HS-27A (cell line): ENCODE results near the gene MYD88.

ENCODE experiments used
- DNase-seq: peaks from one replicate; pipeline ENCODE4 v3.0.0-alpha.2; 2012; ENCODE audit warnings: low read depth, missing footprints

MYD88 gene

DNA sequence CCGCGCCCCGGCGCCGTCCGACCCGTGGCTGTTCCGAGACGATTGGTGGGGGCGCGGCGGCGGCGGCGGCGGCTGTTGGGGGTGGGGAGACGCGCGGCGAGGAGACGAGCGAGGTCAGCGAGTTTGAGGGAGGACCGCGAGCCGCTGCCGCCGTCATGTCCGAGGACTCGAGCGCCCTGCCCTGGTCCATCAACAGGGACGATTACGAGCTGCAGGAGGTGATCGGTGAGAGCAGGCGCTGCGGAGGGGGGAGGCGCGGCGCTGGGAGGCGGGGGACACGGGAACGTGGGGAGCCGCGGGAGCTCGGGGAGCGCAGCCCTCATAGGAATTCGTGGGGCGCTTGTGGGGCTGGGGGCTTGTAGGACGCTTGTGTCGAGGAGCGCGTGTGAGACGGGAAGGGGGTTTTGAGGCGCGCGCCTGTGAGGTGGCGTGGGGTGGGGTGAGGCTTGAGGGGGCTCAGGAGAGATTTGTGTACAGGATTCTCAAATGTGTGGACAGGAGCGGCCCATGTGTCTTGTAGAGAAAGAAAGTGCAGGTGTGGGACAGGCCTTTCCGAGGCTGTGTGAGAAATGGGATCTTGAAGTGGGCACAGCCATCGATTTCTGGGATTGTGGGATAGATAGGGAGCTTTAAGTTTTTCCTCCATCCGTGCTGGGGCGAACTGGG is 27.4 kb downstream of the MYD88 start:
- DNase-seq = peak; percentile 19

DNA sequence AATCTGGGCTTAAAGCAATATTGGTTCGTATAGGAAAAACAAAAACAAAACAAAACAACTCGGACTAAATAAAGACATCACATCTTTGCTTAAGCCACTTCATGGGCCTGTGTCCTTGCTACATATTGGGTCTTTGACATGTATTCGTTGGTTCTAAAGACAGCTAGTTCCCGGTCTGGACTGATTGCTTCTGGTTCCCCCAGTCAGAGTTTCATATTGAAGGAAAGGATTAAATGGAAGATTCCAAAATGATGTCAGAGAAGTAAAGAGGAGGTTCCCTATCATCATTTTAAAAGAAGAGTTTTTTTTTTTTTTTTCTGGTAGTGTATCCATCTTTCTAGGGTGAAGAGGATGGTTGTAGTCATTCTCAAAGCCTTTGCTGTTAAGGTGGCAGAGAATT is 29.1 kb downstream of the MYD88 start:
- no peak for DNase-seq

DNA sequence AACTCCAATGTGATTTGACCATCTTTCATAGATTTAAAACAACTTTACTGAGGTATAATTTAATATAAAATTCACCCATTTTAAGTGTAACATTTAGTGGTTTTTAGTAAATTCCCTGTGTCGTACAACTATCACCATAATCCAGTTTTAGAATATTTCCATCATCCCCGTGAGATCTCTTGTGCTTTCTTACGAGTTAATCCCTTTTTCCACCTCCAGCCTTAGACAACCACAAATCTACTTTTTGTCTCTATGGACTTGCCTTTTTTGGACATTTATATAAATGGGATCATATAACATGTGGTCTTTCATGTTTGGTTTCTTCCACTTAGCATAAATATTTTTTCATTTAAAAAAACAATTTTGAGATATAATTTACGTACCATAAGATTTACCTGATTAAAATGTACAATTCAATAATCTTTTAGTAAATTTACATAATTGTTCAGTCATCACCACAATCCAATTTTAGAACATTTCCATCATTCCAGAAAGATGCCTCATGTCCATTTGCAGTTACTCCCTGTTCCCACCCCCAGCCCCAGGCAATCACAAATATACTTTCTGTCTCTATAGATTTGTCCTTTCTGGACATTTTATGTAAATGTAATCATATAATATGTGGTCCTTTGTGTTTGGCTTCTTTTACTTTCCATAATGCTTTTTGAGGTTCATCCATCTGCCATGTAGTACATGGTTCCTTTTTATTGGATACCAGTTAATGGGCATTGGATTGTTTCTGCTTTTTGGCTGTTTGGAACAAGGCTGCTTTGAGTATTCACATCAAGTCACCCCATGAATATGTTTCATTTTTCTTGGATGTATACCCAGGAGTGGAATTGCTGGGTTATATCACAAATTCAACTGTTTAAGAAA is 29.9 kb downstream of the MYD88 start:
- DNase-seq = peak; percentile 72

DNA sequence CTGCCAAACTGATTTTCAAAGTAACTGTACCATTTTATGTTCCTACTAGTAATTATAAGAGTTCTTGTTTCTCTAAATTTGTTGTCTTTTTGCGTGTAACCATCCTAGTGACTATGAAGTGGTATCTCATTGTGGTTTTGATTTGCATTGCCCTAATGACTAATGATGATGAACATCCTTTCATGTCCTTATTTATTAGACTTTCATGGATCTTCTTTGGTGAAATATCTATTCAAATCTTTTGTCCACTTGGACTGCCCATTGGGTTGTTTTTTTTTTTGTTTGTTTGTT is 30.5 kb downstream of the MYD88 start:
- no peak for DNase-seq

DNA sequence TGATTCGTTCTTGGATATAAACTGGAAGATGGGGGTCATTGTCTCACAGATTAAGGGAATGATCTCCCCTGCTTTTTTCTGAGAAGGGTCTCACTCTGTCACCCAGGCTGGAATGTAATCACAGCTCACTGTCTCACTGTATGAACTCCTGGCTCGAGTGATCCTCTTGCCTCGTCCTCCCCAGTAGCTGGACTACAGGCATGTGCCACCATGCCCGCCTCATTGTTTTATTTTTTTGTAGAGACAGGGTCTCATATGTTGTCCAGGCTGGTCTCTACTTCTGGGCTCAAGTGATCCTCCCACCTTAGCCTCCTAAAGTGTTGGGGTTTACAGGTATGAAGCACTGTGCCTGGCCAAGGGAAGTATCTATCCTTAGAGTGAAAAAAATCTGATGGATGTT is 32.3 kb downstream of the MYD88 start:
- no peak for DNase-seq

DNA sequence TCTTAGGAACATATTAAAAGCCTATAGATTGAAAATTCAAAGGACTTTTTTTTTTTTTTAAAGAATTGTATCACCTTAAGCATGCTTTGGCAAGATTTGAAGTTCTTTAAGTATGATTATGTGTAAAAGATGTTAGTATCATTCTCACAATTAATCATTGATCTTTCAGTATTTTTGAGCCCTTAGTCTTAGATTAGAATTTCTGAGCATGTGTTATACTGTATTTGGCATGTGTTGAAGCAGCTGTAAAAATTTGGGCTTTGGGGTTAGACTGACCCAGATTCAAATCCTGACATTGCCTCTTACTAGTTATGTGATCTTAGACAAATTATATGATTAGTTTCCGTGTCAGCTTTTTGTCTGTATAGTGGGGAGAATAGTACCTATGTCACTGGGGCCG is 33.2 kb downstream of the MYD88 start:
- no peak for DNase-seq

DNA sequence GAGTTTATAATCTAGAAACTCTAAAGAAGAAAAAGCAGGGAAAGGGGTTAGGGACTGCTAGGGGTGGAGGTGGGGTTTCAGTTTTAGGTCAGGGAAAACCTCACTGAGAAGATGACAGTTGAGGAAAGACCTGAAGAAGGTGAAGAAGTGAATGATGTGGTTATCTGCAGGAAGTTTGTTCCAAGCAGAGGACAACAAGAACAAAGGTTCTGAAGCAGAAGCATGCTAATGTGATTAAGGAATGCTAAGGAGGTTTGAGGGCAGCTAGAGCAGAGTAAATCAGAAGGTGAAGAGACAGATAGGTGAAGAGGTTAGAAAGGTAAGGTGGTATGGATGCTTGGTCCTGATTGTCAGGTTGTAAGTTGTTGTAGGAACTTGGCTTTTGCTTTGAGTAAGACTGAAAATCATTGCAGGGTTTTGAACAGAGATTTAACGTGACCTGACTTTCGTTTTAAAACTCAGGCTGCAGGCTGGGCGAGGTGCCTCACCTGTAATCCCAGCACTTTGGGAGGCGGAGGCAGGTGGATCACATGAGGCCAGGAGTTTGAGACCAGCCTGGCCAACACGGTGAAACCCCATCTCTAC is 35.5 kb downstream of the MYD88 start:
- DNase-seq = no peak

DNA sequence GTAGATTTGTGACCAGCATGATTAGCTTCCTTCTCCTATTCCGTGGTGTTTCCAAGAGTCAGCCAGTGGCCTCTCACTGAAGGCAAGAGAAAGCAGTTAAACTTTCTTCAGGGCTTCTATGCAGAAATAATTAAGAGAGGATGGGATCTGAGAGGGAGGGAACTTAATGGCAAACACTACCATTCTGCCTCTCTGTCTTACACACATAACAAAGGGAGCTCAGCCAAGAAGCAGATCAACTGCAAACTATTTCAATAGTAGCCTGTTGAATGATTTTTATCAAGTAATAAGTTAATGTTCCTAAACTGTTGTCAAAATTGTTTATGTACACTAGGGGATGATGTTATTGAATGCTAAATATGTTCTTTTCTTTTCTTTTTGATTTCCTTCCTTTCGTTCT is 38.7 kb downstream of the MYD88 start:
- DNase-seq = no peak

DNA sequence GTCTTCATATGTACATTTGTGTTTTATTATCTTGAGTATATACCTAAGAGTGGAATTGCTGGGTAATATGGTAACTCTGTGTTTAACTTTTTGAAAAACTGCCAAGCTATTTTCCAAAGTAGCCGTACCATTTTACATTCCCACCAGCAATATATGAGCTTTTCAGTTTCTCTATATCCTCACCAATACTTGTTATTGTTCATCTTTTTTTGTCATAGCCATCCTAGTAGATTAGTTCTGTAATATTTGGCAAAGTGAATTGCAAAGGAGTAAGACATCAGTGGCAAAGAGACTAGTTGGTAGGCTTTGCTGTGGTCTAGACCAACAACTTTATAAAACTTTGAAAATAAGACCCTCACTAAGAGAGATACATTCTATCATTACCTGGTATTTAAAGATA is 48.3 kb downstream of the MYD88 start:
- no peak for DNase-seq

DNA sequence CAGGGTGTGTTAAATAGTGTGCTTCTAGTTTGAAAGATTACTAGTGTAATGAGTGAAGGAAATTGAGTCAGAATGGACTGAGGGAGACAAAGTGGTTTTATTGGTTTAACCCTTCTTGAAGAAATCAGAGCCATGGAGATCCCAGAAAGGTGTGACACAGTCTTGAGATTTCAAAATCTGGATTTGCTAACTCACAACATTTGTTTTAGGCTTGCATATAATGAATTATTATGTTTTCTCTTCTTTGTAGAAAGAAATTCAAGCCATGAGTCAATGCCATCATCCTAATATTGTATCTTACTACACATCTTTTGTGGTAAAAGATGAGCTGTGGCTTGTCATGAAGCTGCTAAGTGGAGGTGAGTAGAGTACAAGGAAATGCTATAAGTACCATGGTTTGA is 52.0 kb downstream of the MYD88 start:
- DNase-seq = no peak
